Effector memory CD8-positive, alpha-beta T cell (primary cell): ENCODE measurements around the gene OSTF1.

Experiments used
- ATAC-seq: fragments of 150-1000 bp; cut with Tn5 transposase; replicated peaks from 2 replicates; pipeline ENCODE4 v1.10.0; 2021; ENCODE audit warnings: mild to moderate bottlenecking, moderate library complexity
- DNase-seq, 3 experiments: peaks; one replicate each; pipeline ENCODE4 v3.0.0; 2021
- H3K27ac Mint-ChIP-seq, 2 donors: one replicate each; pipeline ENCODE4 v1.8.0; 2022; ENCODE audit warnings: mild to moderate bottlenecking in 2 of 2, mixed read lengths in 2 of 2, moderate library complexity in 2 of 2
- H3K27me3 Mint-ChIP-seq, 2 donors: one replicate each; pipeline ENCODE4 v1.8.0; 2022; ENCODE audit warnings: mixed read lengths in 2 of 2
- H3K36me3 Mint-ChIP-seq: one replicate; pipeline ENCODE4 v1.8.0; 2022; ENCODE audit warnings: mild to moderate bottlenecking, moderate library complexity, mixed read lengths; ENCODE audit not compliant: insufficient read depth
- H3K4me1 Mint-ChIP-seq, 2 donors: one replicate each; pipeline ENCODE4 v1.8.0; 2022; ENCODE audit warnings: low read depth in 2 of 2, mixed read lengths in 2 of 2
- H3K4me3 Mint-ChIP-seq, 2 donors: one replicate each; pipeline ENCODE4 v1.8.0; 2022; ENCODE audit warnings: mild to moderate bottlenecking in 2 of 2, mixed read lengths in 2 of 2, moderate library complexity in 2 of 2
- H3K9me3 Mint-ChIP-seq, 2 donors: one replicate each; pipeline ENCODE4 v1.8.0; 2022; ENCODE audit warnings: mixed read lengths in 2 of 2

Gene OSTF1

DNA sequence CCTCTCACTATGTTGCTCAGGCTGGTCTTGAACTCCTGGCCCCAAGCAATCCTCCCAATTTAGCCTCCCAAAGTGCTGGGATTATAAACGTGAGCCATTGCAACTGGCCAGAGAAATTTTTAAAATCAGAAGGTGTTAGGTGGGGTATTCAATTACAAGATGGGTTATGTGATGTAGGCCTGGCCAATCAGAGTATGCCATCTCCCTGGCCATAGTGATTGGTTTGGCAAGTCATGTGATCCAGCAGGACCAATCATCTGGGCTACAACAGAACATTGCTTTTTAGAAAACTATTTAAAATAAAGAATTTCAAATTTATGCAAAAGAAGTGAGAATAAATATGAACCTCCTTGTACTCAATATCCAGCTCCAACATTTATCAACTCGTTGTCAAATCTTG lies 22.8 kb upstream of the OSTF1 start:
- no peaks in the 10 kb centered on the region for H3K27me3 Mint-ChIP-seq
- H3K27ac Mint-ChIP-seq = no peak overlapping the region
- no peak overlapping the region for H3K4me3 Mint-ChIP-seq
- H3K4me1 Mint-ChIP-seq = peaks cover 0 to 3% of the 10 kb centered on the region in 2 donors
- H3K9me3 Mint-ChIP-seq = no peaks in the 10 kb centered on the region
- DNase-seq (no peak), ATAC-seq (no peak)
- H3K36me3 Mint-ChIP-seq = peaks cover 22% of the 10 kb centered on the region

GRCh38 chr9:75067894-75068293 lies 20.4 kb upstream of the OSTF1 start:
- H3K27me3 Mint-ChIP-seq = no peaks in the 10 kb centered on the region
- peaks cover 28% of the 10 kb centered on the region for H3K36me3 Mint-ChIP-seq
- H3K4me1 Mint-ChIP-seq = peaks cover 9 to 13% of the 10 kb centered on the region in 2 donors
- H3K4me3 Mint-ChIP-seq = no peak overlapping the region
- H3K9me3 Mint-ChIP-seq = no peaks in the 10 kb centered on the region
- DNase-seq (no peak), ATAC-seq (no peak)
- H3K27ac Mint-ChIP-seq = peak overlapping the region; percentile 26 to 63

DNA sequence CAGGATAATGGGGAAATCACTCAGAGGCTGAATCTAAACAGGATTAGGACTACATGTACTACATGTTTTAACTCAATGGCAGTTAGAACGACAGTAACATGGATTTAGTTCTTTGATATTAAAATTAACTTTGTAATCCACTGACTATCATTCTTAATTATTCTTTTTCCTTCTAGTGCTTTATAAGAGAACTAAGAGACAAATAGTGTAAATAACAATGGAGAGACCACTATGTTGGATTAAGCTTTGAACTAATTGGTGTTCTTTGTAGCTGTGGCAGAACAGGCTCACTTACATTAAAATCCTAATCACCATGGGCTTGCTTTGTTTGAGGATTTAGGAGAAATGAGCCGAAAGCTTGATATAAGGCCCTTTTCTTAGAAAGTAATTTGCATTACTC lies 19.1 kb upstream of the OSTF1 start:
- Mint-ChIP-seq H3K4me1 (peaks cover 9 to 13% of the 10 kb centered on the region in 2 donors), H3K27me3 (no peaks in the 10 kb centered on the region), H3K27ac (no peak overlapping the region), H3K9me3 (no peaks in the 10 kb centered on the region), H3K36me3 (peaks cover 29% of the 10 kb centered on the region), H3K4me3 (no peak overlapping the region)
- DNase-seq (no peak), ATAC-seq (no peak)

- Mint-ChIP-seq H3K4me3 (no peak overlapping the region), H3K9me3 (no peaks in the 10 kb centered on the region), H3K4me1 (peaks cover 9 to 13% of the 10 kb centered on the region in 2 donors), H3K27ac (peak overlapping the region; percentile 23 to 88), H3K27me3 (no peaks in the 10 kb centered on the region), H3K36me3 (peaks cover 28% of the 10 kb centered on the region)
- ATAC-seq = peak; percentile 84
- DNase-seq = peak in 1 of 3 experiments; percentile 9
Observed at GRCh38 chr9:75071530-75072122, 16.7 kb upstream of the OSTF1 start.

GRCh38 chr9:75072895-75073294 lies 15.4 kb upstream of the OSTF1 start:
- DNase-seq (no peak), ATAC-seq (no peak)
- Mint-ChIP-seq H3K36me3 (peaks cover 28% of the 10 kb centered on the region), H3K27ac (no peak overlapping the region), H3K9me3 (no peaks in the 10 kb centered on the region), H3K4me1 (peaks cover 9 to 13% of the 10 kb centered on the region in 2 donors), H3K4me3 (no peak overlapping the region), H3K27me3 (no peaks in the 10 kb centered on the region)

DNA sequence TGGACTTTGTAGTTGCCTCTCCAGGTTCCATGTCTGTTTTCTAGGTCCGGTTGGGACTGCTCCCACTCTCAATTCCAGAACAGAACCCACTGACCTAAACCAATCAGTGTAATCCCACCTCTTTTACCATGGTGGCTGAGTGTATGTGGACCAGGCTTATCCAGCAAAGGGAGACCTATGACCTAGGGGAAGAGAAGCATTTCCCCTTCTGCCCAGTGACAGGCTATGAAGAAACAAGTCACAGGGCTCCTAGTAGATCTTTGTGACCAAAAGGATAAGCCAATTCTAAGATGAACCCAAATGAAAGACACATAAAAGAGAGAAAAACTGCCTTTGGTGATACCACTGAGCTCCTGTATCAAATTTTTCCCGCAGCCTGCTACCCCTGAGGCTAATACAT lies 6.7 kb upstream of the OSTF1 start:
- Mint-ChIP-seq H3K4me3 (no peak overlapping the region), H3K4me1 (peaks cover 21 to 22% of the 10 kb centered on the region in 2 donors), H3K27ac (peak overlapping the region; percentile 7 to 91), H3K27me3 (no peaks in the 10 kb centered on the region), H3K36me3 (peaks cover 33% of the 10 kb centered on the region), H3K9me3 (no peaks in the 10 kb centered on the region)
- DNase-seq = no peak
- ATAC-seq = no peak

DNA sequence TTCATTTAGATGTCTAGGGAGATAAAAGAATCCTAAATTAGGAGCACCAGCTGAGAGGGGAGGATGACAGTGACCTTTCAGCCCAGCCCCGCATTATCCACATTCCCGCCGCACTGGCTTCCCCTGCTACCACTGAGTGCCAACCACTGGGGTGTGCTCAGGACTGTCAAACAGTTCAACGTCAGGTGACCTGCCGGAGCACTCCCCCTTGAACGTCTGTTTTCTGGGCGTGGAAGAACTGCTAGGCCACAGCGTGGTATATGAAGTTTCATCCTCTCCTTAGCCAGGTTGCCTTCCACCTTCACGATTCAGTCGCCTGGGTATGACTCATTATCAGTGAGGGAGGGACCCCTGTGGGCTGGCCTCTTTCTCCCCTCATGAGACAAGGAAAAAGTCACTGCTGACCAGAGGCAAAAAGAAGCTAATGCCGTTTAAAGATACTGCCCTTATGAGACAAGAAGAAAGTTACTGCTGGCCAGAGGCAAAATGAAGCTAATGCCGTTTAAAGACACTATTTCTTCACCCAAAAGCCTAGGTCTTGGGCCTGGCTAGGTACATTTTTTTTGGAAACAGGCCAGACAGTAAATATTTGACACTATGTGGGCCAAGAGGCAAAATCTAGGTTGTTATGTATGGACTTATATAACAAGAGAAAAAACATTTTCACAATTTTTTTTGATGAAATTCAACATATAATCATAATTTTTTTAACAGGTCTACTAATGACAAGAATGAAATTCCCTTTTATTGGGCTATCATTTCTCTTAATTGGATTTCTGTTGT lies 4.9 kb upstream of the OSTF1 start:
- Mint-ChIP-seq H3K4me1 (peaks cover 23 to 29% of the 10 kb centered on the region in 2 donors), H3K27me3 (no peaks in the 10 kb centered on the region), H3K27ac (peak overlapping the region; percentile 91 to 94), H3K36me3 (peaks cover 49% of the 10 kb centered on the region), H3K4me3 (peak overlapping the region; percentile 36 to 52), H3K9me3 (no peaks in the 10 kb centered on the region)
- DNase-seq (peak; percentile 50 to 62 (median 57)), ATAC-seq (peak; percentile 66)

GRCh38 chr9:75084081-75084672 lies 4.1 kb upstream of the OSTF1 start:
- ATAC-seq = no peak
- no peaks in the 10 kb centered on the region for H3K27me3 Mint-ChIP-seq

DNA sequence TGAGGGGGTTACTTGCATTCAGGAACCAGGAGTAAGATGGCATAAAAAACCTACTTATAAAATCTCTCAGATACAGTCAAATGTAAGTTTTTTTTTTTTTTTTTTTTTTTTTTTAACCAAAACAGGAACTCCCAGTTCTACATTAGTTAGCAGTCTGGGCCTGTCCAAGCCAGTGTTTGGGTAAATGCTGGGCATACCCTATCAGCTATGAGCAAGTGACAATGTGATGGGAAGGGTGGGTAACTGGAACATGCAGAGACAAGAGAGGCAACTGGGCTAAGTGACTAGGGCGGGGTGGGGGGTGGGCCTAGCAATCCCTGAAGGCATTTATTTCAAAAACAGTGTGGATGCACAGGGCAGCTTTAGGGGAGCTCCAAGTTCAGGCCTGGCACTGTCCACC lies 2.7 kb upstream of the OSTF1 start:
- H3K9me3 Mint-ChIP-seq = no peaks in the 10 kb centered on the region
- DNase-seq (no peak), ATAC-seq (no peak)
- no peaks in the 10 kb centered on the region for H3K27me3 Mint-ChIP-seq
- peaks cover 39% of the 10 kb centered on the region for H3K36me3 Mint-ChIP-seq
- peaks cover 36 to 39% of the 10 kb centered on the region in 2 donors for H3K4me1 Mint-ChIP-seq
- peak overlapping the region; percentile 33 to 89 for H3K4me3 Mint-ChIP-seq
- H3K27ac Mint-ChIP-seq = peak overlapping the region; percentile 85 to 94

More at GRCh38 chr9:75084081-75084672, 4.1 kb upstream of the OSTF1 start:
- Mint-ChIP-seq H3K9me3 (no peaks in the 10 kb centered on the region), H3K27ac (peak overlapping the region; percentile 91 to 94), H3K4me1 (peaks cover 27 to 31% of the 10 kb centered on the region in 2 donors), H3K4me3 (no peak overlapping the region), H3K36me3 (peaks cover 43% of the 10 kb centered on the region)
- DNase-seq = no peak

DNA sequence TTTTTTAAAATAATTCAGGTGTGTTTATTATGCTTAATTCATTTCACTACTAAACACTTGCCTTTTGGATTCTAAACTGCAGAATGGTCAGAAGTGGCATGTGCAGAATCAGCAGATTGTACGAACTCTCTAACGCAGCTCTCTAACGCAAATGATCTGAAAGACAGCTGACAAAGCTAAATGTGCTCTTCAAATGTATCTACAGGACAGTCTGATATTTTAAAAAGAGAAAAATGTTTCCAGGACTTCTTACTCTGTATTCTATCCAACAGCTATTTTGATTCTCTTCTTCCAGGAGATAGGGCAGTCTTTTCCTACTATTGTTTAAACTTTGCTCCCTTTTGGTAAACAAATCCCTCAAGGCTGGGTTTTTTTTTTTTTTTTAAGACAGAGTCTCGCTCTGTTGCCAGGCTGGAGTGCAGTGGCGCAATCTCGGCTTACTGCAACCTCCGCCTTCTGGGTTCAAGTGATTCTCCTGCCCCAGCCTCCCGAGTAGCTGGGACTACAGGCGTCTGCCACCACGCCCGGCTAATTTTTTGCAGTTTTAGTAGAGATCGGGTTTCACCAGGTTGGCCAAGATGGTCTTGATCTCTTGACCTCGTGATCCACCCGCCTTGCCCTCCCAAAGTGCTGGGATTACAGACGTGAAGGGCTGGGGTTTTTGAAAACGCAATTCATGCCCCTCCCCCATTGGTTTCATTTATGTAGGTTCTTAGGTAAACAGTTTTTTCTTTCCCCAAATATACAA lies 1.6 kb upstream of the OSTF1 start:
- H3K9me3 Mint-ChIP-seq = no peaks in the 10 kb centered on the region

DNA sequence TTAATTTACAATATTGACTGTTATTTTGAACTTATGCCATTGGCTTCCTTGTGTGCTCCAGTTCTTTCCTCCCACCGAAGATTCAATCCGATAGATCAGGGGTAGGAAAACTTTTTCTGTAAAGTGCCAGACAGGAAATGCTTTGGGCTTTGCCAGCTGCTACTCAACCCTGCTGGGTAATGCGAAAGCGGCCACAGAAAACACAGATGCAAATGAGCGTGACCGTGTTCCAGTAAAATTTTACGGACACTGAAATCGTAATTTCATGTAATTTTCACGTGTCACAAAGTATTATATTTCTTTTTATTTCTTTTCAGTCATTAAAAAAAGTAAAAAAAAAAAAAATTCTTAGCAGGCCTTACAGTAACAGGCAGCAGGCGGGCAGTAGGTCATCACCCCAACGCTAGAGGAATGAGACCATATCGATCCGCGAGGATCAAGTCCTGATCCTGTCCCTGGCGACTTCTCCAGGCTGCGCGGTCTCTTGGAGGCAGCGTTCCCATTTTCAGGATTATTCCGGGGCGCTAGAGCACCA lies 958 bp upstream of the OSTF1 start:
- H3K4me1 Mint-ChIP-seq = peaks cover 49 to 56% of the 10 kb centered on the region in 2 donors
- H3K27ac Mint-ChIP-seq = peak overlapping the region; percentile 85 to 94
- peak overlapping the region; percentile 89 to 90 for H3K4me3 Mint-ChIP-seq
- peaks cover 37% of the 10 kb centered on the region for H3K36me3 Mint-ChIP-seq
- no peaks in the 10 kb centered on the region for H3K27me3 Mint-ChIP-seq
- peak; percentile 16 for ATAC-seq
- no peaks in the 10 kb centered on the region for H3K9me3 Mint-ChIP-seq
- peak; percentile 49 to 52 (median 49) for DNase-seq

More for the DNA sequence above, 1.6 kb upstream of the OSTF1 start:
- Mint-ChIP-seq H3K36me3 (peaks cover 35% of the 10 kb centered on the region), H3K27ac (peak overlapping the region; percentile 85 to 94), H3K4me1 (peaks cover 45 to 49% of the 10 kb centered on the region in 2 donors), H3K27me3 (no peaks in the 10 kb centered on the region), H3K4me3 (peak overlapping the region; percentile 89 to 90)
- DNase-seq (no peak), ATAC-seq (no peak)

DNA sequence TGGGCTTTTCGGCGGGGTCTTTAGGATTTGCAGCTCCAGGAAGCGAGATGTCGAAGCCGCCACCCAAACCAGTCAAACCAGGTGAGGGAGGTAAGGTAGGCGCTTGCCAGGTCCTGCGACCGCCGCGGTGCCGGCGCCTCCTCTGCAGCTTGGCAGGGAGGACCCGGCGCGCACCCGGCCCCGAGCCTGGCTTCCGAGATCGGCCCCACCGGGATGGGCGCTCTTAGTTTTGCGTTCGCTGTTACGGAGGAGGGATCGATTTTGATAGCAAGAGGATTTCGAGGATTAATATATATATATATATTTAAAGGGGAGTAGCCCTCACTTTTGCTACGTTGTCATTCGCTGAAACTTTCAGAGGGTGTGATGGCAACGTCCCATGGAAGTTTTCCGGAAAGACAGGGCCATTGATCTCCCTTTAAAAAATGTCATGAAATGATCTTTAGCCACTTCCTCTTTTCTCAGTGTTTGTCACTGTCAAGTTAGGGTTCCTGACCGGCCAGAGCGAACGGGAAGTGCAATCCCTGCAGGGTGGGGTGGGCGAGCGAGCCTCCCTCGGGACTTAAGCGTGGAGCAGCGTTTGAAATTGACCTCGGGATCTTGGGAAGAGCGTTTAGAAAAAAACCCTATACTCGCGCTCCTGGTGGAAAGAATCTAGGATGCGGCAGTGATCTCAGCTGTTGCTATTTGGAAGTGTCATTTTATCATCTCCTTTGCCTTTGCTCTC lies 495 bp downstream of the OSTF1 start:
- Mint-ChIP-seq H3K4me1 (peaks cover 45 to 57% of the 10 kb centered on the region in 2 donors), H3K9me3 (no peaks in the 10 kb centered on the region), H3K27me3 (no peaks in the 10 kb centered on the region)

More for the DNA sequence above, 495 bp downstream of the OSTF1 start:
- Mint-ChIP-seq H3K36me3 (peaks cover 31% of the 10 kb centered on the region), H3K4me3 (peak overlapping the region; percentile 89 to 90), H3K27ac (peak overlapping the region; percentile 85 to 94)
- DNase-seq (no peak), ATAC-seq (peak; percentile 37)
